H1 (cell line): ENCODE results near the gene GRK6. TPM values are rescaled to one million over a fixed set of nuclear protein-coding genes. Genes with fewer than 3 reads are reported as not detected.

Source experiments
- BACH1 ChIP-seq: IDR thresholded peaks from 2 replicates; pipeline ENCODE4 v1.6.1; 2012; ENCODE audit warnings: low read length, improper control_type of control experiment
- CTBP2 ChIP-seq: IDR thresholded peaks from 2 replicates; pipeline ENCODE4 v1.7.0; 2011; ENCODE audit warnings: borderline replicate concordance, mild to moderate bottlenecking, moderate library complexity, mixed read lengths, low read length; ENCODE audit not compliant: insufficient read depth, insufficient read length
- KDM1A ChIP-seq: fragments of 200-600, 300-600 bp; sonication (generic); IDR thresholded peaks from 2 replicates; pipeline ENCODE4 v1.7.1; 2016; ENCODE audit warnings: mild to moderate bottlenecking, low read length, borderline replicate concordance
- RAD21 ChIP-seq, 2 experiments: IDR thresholded peaks in 1 of 2; conservative IDR thresholded peaks in 1 of 2; 2 replicates each; pipeline ENCODE4 v1.6.1; 2011; ENCODE audit warnings: low read depth in 2 of 2, low read length in 2 of 2, improper control_type of control experiment in 1 of 2, inconsistent platforms in 1 of 2, mild to moderate bottlenecking in 1 of 2, moderate library complexity in 1 of 2
- TAF1 ChIP-seq: IDR thresholded peaks from 2 replicates; pipeline ENCODE4 v1.6.1; 2011; ENCODE audit warnings: mild to moderate bottlenecking, low read depth, low read length
- polyA plus RNA-seq, 7 experiments: library from polyadenylated mRNA; depleted of rRNA in 3 of 7; stranded (reverse) in 5 of 7; unstranded in 2 of 7; fragments of >200 nt in 5 of 7; fragments of 200-250 nt in 2 of 7; gene quantifications; 1 replicate in 5 of 7; 2 replicates in 1 of 7; 4 replicates in 1 of 7; pipeline versions ENCODE4 v1.2.1 to v1.2.3, GENCODE V29; 2011 to 2013; ENCODE audit warnings: missing spikeins in 2 of 7, mixed read lengths in 2 of 7
- total RNA-seq: library from RNA; stranded (reverse); fragmentation: NEBNext Ultra II Directional; extraction: Animal tissue kit (Norgen Biotek cat#: 25700); gene quantifications from 2 replicates; pipeline ENCODE4 v1.2.1, GENCODE V29; 2021

The GRK6 gene
- total and polyA plus RNA-seq, 2 of the 8 experiments (the other 6 are each of a cell fraction or from before 2014, with no cell fraction given): 31.8 to 57.8 TPM

GRCh38 chr5:177435847-177436536 is 9.5 kb downstream of the GRK6 start (continued):
- TF ChIP-seq BACH1: no peak
- no peak for TF ChIP-seq TAF1
- TF ChIP-seq CTBP2: no peak
- no peak for TF ChIP-seq RAD21 (IDR thresholded peaks at IDR 0.05 in 1 of 2, conservative IDR thresholded peaks at IDR 0.05 in 1 of 2; ENCODE audit: low read depth in 2 of 2, low read length in 2 of 2)
- no peak for TF ChIP-seq KDM1A
